Suprapubic skin (tissue), 3 donors: ENCODE results near the gene ZBTB22.

ENCODE experiments used
- EP300 ChIP-seq: sonication (generic); formaldehyde crosslinking; IDR thresholded peaks from one replicate; pipeline ENCODE4 v1.6.1; 2017; ENCODE audit warnings: antibody characterized with exemption
- TF ChIP-seq, protein P1 (sequence below), 2 donors: fragments of 200-600 bp in 1 of 2; fragments of 450-650 bp in 1 of 2; sonication (generic) in 1 of 2; IDR thresholded peaks; one replicate each; pipeline ENCODE4 v1.5.1; 2016 to 2019; ENCODE audit warnings: antibody characterized with exemption in 2 of 2, mild to moderate bottlenecking in 1 of 2, moderate library complexity in 1 of 2

DNA sequence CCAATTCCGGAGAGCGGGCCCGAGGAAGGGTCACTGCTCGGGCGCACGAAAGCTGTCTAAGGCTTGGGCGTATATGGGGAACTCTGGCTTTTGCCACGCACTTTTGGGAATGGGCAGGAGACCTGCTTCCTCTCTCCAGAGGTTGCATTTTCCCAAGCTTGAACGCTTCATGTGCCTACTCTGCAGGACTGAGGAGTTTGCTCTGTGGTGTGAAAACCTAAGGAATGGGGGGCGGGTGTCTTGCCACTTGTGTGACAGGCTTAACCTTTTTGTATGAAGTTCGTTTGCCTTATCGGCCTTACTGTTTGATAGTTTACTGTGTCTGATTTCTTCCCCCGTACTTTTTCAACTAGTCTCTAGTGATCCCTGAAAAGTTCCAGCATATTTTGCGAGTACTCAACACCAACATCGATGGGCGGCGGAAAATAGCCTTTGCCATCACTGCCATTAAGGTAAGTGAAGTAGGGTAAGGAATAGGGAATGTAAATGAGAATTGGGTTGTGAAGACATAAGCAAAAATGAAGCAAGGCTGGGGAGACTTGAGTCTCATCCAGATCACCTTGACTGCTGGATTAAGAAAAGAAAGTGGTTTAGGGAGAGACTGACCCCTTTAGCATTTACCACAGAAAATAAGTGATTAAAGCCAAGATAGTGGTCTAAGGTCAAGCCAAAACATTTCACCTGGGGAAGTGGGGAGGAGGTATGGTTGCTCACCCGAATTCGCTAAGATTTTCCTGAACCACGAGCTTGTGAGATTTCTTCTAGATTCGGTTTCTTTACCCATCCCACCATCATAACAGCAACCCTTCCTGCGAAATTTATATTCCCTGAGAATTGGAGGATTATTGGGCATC is 45.0 kb downstream of the ZBTB22 start:
- TF ChIP-seq, protein P1, sequence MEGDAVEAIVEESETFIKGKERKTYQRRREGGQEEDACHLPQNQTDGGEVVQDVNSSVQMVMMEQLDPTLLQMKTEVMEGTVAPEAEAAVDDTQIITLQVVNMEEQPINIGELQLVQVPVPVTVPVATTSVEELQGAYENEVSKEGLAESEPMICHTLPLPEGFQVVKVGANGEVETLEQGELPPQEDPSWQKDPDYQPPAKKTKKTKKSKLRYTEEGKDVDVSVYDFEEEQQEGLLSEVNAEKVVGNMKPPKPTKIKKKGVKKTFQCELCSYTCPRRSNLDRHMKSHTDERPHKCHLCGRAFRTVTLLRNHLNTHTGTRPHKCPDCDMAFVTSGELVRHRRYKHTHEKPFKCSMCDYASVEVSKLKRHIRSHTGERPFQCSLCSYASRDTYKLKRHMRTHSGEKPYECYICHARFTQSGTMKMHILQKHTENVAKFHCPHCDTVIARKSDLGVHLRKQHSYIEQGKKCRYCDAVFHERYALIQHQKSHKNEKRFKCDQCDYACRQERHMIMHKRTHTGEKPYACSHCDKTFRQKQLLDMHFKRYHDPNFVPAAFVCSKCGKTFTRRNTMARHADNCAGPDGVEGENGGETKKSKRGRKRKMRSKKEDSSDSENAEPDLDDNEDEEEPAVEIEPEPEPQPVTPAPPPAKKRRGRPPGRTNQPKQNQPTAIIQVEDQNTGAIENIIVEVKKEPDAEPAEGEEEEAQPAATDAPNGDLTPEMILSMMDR (IDR thresholded peaks at IDR 0.05), result no peak
- TF ChIP-seq EP300, result no peak
